PC-3 (cell line): ENCODE data around the gene REEP3.

Experiments
- CTCF ChIP-seq: fragments of 300-600 bp; sonication (generic); conservative IDR thresholded peaks from 2 replicates; pipeline ENCODE4 v1.5.1; 2017; ENCODE audit warnings: antibody characterized with exemption, low read depth, mild to moderate bottlenecking, low read length
- EZH2 ChIP-seq: fragments of 300-600 bp; sonication (generic); IDR thresholded peaks from one replicate; pipeline ENCODE4 v1.6.1; 2017; ENCODE audit warnings: antibody characterized with exemption, mild to moderate bottlenecking, low read length; ENCODE audit not compliant: unreplicated experiment
- EZH2phosphoT487 ChIP-seq: fragments of 300-600 bp; sonication (generic); IDR thresholded peaks from 2 replicates; pipeline ENCODE4 v1.6.1; 2018; ENCODE audit warnings: mild to moderate bottlenecking, antibody characterized with exemption, low read length, borderline replicate concordance

DNA sequence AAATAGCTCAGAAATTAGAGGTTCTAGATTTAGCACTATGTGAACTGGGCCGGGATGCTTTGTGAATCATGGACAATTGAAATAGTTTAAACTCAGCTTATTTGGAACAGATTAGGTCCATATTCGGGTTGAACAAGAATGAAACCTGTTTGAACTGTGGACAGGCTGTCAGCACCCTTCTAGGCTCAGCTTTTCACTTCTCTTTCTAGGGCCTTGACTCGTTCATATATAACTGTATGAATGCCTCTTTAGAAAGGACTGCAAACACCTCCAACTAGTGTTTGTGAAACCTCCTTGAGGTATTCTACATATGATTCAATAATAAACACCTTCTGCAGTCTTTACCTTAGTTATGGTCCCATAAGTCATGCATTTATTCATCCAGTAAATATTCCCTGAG, 115.6 kb downstream of the REEP3 start:
- no peak for TF ChIP-seq CTCF
- no peak for TF ChIP-seq EZH2
- TF ChIP-seq EZH2phosphoT487, result no peak
